Fibroblast of pulmonary artery (primary cell): ENCODE measurements around the gene TET2.
"Not testable (repeated sequence)": the region's sequence is repeated elsewhere in the genome, so short reads cannot be mapped to it uniquely, and the experiment has no call there.

Experiments used
- DNase-seq: peaks from one replicate; pipeline ENCODE4 v3.0.0-alpha.2; 2010; ENCODE audit warnings: low read depth
- H3K4me3 ChIP-seq: replicated peaks from 2 replicates; pipeline ENCODE4 v1.5.1; 2011; ENCODE audit warnings: low read depth, mild to moderate bottlenecking, control low read depth, low read length, moderate library complexity
- CTCF ChIP-seq: IDR thresholded peaks from 2 replicates; pipeline ENCODE4 v1.5.1; 2011; ENCODE audit warnings: mild to moderate bottlenecking, control low read depth, low read length, inconsistent platforms; ENCODE audit errors: missing control alignments

The TET2 gene

GRCh38 chr4:105283501-105283900 lies 136.8 kb downstream of the TET2 start:
- DNase-seq = peak; percentile 52
- TF ChIP-seq CTCF = no peak
- no peak overlapping the region for H3K4me3 ChIP-seq

- no peak for DNase-seq
- TF ChIP-seq CTCF = no peak
- H3K4me3 ChIP-seq = no peak overlapping the region
These were observed 141.4 kb downstream of the TET2 start for GRCh38 chr4:105288121-105288520.

- H3K4me3 ChIP-seq = no peak overlapping the region
- no peak for TF ChIP-seq CTCF
- DNase-seq = peak; percentile 28
These were observed 145.2 kb downstream of the TET2 start for GRCh38 chr4:105291925-105292324.

- TF ChIP-seq CTCF = no peak
- H3K4me3 ChIP-seq = no peak overlapping the region
- DNase-seq = no peak
These were observed 146.7 kb downstream of the TET2 start for GRCh38 chr4:105293360-105293759.

- TF ChIP-seq CTCF = no peak
- no peak for DNase-seq
- no peak overlapping the region for H3K4me3 ChIP-seq
These were observed 150.0 kb downstream of the TET2 start for GRCh38 chr4:105296672-105297071.

GRCh38 chr4:105299027-105299426 lies 152.4 kb downstream of the TET2 start:
- not testable (repeated sequence) for H3K4me3 ChIP-seq, DNase-seq

- no peak for TF ChIP-seq CTCF
- no peak overlapping the region for H3K4me3 ChIP-seq
These were observed 157.4 kb downstream of the TET2 start for GRCh38 chr4:105304085-105304484.

More at GRCh38 chr4:105304085-105304484, 157.4 kb downstream of the TET2 start:
- no peak for DNase-seq
